ENCODE results near the gene SNX22.

GRCh38 chr15:64158363-64159134 is 7.0 kb downstream of the SNX22 start:
- TF ChIP-seq, protein P1, sequence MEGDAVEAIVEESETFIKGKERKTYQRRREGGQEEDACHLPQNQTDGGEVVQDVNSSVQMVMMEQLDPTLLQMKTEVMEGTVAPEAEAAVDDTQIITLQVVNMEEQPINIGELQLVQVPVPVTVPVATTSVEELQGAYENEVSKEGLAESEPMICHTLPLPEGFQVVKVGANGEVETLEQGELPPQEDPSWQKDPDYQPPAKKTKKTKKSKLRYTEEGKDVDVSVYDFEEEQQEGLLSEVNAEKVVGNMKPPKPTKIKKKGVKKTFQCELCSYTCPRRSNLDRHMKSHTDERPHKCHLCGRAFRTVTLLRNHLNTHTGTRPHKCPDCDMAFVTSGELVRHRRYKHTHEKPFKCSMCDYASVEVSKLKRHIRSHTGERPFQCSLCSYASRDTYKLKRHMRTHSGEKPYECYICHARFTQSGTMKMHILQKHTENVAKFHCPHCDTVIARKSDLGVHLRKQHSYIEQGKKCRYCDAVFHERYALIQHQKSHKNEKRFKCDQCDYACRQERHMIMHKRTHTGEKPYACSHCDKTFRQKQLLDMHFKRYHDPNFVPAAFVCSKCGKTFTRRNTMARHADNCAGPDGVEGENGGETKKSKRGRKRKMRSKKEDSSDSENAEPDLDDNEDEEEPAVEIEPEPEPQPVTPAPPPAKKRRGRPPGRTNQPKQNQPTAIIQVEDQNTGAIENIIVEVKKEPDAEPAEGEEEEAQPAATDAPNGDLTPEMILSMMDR (IDR thresholded peaks at IDR 0.05), result no peak
- no peak for TF ChIP-seq POLR2A (IDR thresholded peaks at IDR 0.05)
